Caco-2 (cell line): ENCODE data around the gene SLIT3. TPM values are rescaled to one million over a fixed set of nuclear protein-coding genes. Genes with fewer than 3 reads are reported as not detected.

Experiments
- BruUV-seq: library from RNA; stranded (reverse); fragments of 400-500 nt; replicated peaks from 2 replicates; lab custom pipeline; 2021; lab: Mats Ljungman, UMichigan
- CTCF ChIA-PET: fragments of 300-600 bp; sonication (Branson Sonifier 250); formaldehyde crosslinking; loops from one replicate; lab custom pipeline; 2022; ENCODE audit warnings: antibody characterized with exemption; lab: Charles Lee
- POLR2A ChIA-PET: fragments of 300-600 bp; sonication (Branson Sonifier 250); formaldehyde crosslinking; loops from one replicate; lab custom pipeline; 2022; ENCODE audit warnings: antibody characterized with exemption; lab: Charles Lee
- DNase-seq, 2 experiments: peaks; one replicate each; pipeline versions ENCODE4 v3.0.0 to v3.0.0-alpha.2; 2020 to 2022
- H3K27me3 ChIP-seq: replicated peaks from 2 replicates; pipeline ENCODE4 v1.6.0; 2011; ENCODE audit warnings: low read length; ENCODE audit not compliant: control insufficient read depth, insufficient read depth
- H3K36me3 ChIP-seq: 2 replicates; pipeline ENCODE4 v1.5.1; 2011; ENCODE audit warnings: low read length; ENCODE audit not compliant: control insufficient read depth, insufficient read depth
- H3K4me1 ChIP-seq: fragments of 250-450 bp; sonication (Bioruptor Pico); 2 replicates; pipeline ENCODE4 v1.5.1; 2020; ENCODE audit warnings: mild to moderate bottlenecking
- H3K4me3 ChIP-seq: 2 replicates; pipeline ENCODE4 v1.5.1; 2011; ENCODE audit warnings: low read depth, mild to moderate bottlenecking, control low read depth, low read length
- H3K9me3 ChIP-seq: fragments of 250-450 bp; sonication (Bioruptor Pico); 2 replicates; pipeline ENCODE4 v1.5.1; 2020; ENCODE audit warnings: mild to moderate bottlenecking, moderate library complexity
- H3K27ac Mint-ChIP-seq: one replicate; pipeline ENCODE4 v1.8.0; 2022; ENCODE audit warnings: mixed read lengths; ENCODE audit not compliant: unreplicated experiment
- H3K27me3 Mint-ChIP-seq: one replicate; pipeline ENCODE4 v1.8.0; 2022; ENCODE audit warnings: mixed read lengths; ENCODE audit not compliant: insufficient read depth, unreplicated experiment
- H3K36me3 Mint-ChIP-seq: one replicate; pipeline ENCODE4 v1.8.0; 2022; ENCODE audit warnings: mild to moderate bottlenecking, mixed read lengths; ENCODE audit not compliant: insufficient read depth, unreplicated experiment
- H3K4me1 Mint-ChIP-seq: one replicate; pipeline ENCODE4 v1.8.0; 2022; ENCODE audit warnings: low read depth, mixed read lengths; ENCODE audit not compliant: unreplicated experiment
- H3K4me3 Mint-ChIP-seq: one replicate; pipeline ENCODE4 v1.8.0; 2022; ENCODE audit warnings: mild to moderate bottlenecking, moderate library complexity, mixed read lengths; ENCODE audit not compliant: unreplicated experiment
- H3K9me3 Mint-ChIP-seq: one replicate; pipeline ENCODE4 v1.8.0; 2022; ENCODE audit warnings: mixed read lengths; ENCODE audit not compliant: unreplicated experiment
- CTCF ChIP-seq, 2 experiments: fragments of 200-600 bp in 1 of 2; IDR thresholded peaks; 1 replicate in 1 of 2; 2 replicates in 1 of 2; pipeline versions ENCODE4 v1.5.1 to v1.8.0; 2011 to 2022; ENCODE audit warnings: antibody characterized with exemption in 1 of 2, control low read depth in 1 of 2, inconsistent platforms in 1 of 2, low read depth in 1 of 2, low read length in 1 of 2, mild to moderate bottlenecking in 1 of 2, moderate library complexity in 1 of 2; ENCODE audit not compliant: insufficient read depth in 1 of 2, severe bottlenecking in 1 of 2, unreplicated experiment in 1 of 2
- intact Hi-C: fragments of 100-400 bp; cut with micrococcal nuclease; formaldehyde crosslinking; loops from one replicate; pipeline ENCODE4 v1.10.0; 2022; ENCODE audit not compliant: unreplicated experiment
- total RNA-seq: library from RNA; stranded (reverse); gene quantifications from 2 replicates; pipeline ENCODE4 v1.2.3, GENCODE V29; 2022

Gene SLIT3
- total RNA-seq, 1 experiment from 2014 or later = 2.1 TPM

- ChIA-PET CTCF (no interaction called here), POLR2A (no interaction called here)
- no peak for TF ChIP-seq CTCF (IDR thresholded peaks at IDR 0.05; ENCODE audit: insufficient read depth in 1 of 2, low read depth in 1 of 2, low read length in 1 of 2, severe bottlenecking in 1 of 2, unreplicated experiment in 1 of 2)
- intact Hi-C loops = no loop called here
- Mint-ChIP-seq H3K27me3 (peaks cover 12% of the 10 kb centered on the region), H3K36me3 (no peaks in the 10 kb centered on the region), H3K9me3 (no peaks in the 10 kb centered on the region), H3K4me3 (no peak overlapping the region), H3K4me1 (no peaks in the 10 kb centered on the region), H3K27ac (no peak overlapping the region)
- H3K4me1 ChIP-seq = no peaks in the 10 kb centered on the region
- DNase-seq = no peak
- no peaks in the 10 kb centered on the region for H3K36me3 ChIP-seq
- H3K27me3 ChIP-seq = peaks cover 2% of the 10 kb centered on the region; the same call in 1 of the 2 replicates
- no peaks in the 10 kb centered on the region for H3K9me3 ChIP-seq
- no peak overlapping the region for H3K4me3 ChIP-seq
- no TSS peak for BruUV-seq
These were observed 482.4 kb downstream of the SLIT3 start for GRCh38 chr5:168818558-168818957.

- Mint-ChIP-seq H3K4me1 (no peaks in the 10 kb centered on the region), H3K4me3 (no peak overlapping the region), H3K27me3 (peaks cover 11% of the 10 kb centered on the region), H3K36me3 (no peaks in the 10 kb centered on the region), H3K27ac (no peak overlapping the region), H3K9me3 (no peaks in the 10 kb centered on the region)
- TF ChIP-seq CTCF (IDR thresholded peaks at IDR 0.05; ENCODE audit: insufficient read depth in 1 of 2, low read depth in 1 of 2, low read length in 1 of 2, severe bottlenecking in 1 of 2, unreplicated experiment in 1 of 2) = no peak
- BruUV-seq = no TSS peak
- Histone ChIP-seq H3K9me3 (no peaks in the 10 kb centered on the region), H3K27me3 (peaks cover 2% of the 10 kb centered on the region; the same call in 1 of the 2 replicates), H3K4me1 (no peaks in the 10 kb centered on the region), H3K36me3 (no peaks in the 10 kb centered on the region), H3K4me3 (no peak overlapping the region)
- ChIA-PET CTCF (no interaction called here), POLR2A (no interaction called here)
- DNase-seq = no peak
- intact Hi-C loops = no loop called here
These were observed 483.3 kb downstream of the SLIT3 start for GRCh38 chr5:168817591-168817990.

GRCh38 chr5:168816661-168817060, 484.3 kb downstream of the SLIT3 start:
- intact Hi-C loops = no loop called here
- peaks cover 2% of the 10 kb centered on the region; the same call in 1 of the 2 replicates for H3K27me3 ChIP-seq
- Mint-ChIP-seq H3K27me3 (peaks cover 15% of the 10 kb centered on the region), H3K4me3 (no peak overlapping the region), H3K36me3 (no peaks in the 10 kb centered on the region), H3K9me3 (no peaks in the 10 kb centered on the region), H3K27ac (no peak overlapping the region), H3K4me1 (no peaks in the 10 kb centered on the region)
- no peak for DNase-seq
- POLR2A ChIA-PET = interaction anchor here (0.6 kb wide), 1 partner anchor 1743 kb away, joined by 3 read pairs; no protein-coding TSS in a partner anchor
- H3K4me3 ChIP-seq = no peak overlapping the region
- CTCF ChIA-PET = interaction anchor here (0.5 kb wide), 1 partner anchor 103 kb away, joined by 3 read pairs; no protein-coding TSS in a partner anchor
- no peaks in the 10 kb centered on the region for H3K4me1 ChIP-seq
- no peaks in the 10 kb centered on the region for H3K9me3 ChIP-seq
- no peaks in the 10 kb centered on the region for H3K36me3 ChIP-seq
- no peak for TF ChIP-seq CTCF (IDR thresholded peaks at IDR 0.05; ENCODE audit: insufficient read depth in 1 of 2, low read depth in 1 of 2, low read length in 1 of 2, severe bottlenecking in 1 of 2, unreplicated experiment in 1 of 2)
- no TSS peak for BruUV-seq
